ENCODE measurements around the gene GMPS. TPM values are rescaled to one million over a fixed set of nuclear protein-coding genes. Genes with fewer than 3 reads are reported as not detected.
"Not testable (repeated sequence)": the region's sequence is repeated elsewhere in the genome, so short reads cannot be mapped to it uniquely, and the experiment has no call there.

Gene GMPS
- total and polyA plus RNA-seq, 9 of the 15 experiments (the other 6 are each of a cell fraction or from before 2014, with no cell fraction given) = 73.7 to 282 (median 156) TPM

DNA sequence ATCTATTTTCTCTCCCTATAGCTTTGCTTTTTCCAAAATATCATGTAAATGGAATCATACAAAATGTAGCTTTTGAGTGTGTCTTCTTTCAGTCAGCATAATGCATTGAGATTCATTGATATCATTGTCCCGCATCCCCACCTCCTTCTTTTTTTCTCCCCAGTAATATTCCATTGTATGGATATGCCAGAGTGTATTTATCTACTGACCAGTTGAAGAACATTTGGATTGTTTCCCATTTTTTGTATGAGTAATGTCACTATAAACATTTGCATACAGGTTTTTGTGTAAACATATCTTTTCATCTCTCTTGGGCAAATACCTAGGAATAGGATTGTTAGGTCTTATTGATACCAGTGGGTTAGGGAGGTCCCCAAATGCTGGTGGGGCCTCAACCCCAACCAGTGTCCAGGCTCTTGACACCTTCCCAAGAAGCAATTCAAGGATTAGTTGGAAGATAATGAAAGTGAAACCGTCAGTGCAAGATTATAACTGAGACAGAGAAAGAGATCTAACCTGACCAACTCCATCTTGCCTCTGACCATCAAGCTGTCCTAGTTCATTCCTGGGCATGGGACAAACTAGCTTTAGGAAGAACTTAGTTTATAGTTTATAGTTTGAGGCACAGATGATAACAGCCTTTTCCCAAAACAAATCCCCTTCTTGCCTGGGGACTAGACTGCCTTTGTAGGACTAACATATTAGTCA is 8.8 kb upstream of the GMPS start (continued):
- TF ChIP-seq DPF2 (IDR thresholded peaks at IDR 0.05) = no peak

DNA sequence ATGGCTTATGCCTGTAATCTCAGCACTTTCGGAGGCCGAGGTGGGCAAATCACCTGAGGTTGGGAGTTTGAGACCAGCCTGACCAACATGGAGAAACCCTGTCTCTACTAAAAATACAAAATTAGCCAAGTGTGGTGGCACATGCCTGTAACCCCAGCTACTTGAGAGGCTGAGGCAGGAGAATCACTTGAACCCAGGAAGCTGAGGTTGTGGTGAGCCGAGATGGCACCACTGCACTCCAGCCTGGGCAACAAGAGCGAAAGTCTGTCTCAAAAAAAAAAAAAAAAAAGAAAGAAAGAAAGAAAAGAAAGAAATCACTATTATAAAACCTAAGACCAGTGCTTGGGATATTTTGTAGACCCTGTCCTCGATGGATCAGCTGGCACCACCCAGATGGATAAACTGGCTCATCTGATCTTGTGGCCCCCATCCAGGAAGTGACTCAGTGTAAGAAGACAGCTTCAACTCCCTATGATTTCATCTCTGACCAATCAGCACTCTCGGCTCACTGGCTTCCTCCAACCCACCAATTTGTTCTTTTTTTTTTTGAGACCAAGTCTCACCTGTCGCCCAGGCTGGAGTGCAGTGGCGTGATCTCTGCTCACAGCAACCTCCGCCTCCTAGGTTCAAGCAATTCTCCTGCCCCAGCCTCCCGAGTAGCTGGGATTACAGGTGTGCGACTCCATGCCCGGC is 8.0 kb upstream of the GMPS start:
- 26% methylated on average over 11 of the region's 12 CpGs for whole genome bisulfite sequencing (ENCODE audit: insufficient coverage, low coverage, missing lambda C conversion rate)
- H4K20me1 ChIP-seq (replicated peaks; ENCODE audit: control insufficient read depth, insufficient read depth, low read length); H3K4me3 ChIP-seq; CTCF ChIA-PET (ENCODE audit: low intra/inter-chr PET ratio); H3K79me2 ChIP-seq (ENCODE audit: control insufficient read depth, insufficient read depth, low read length); H3K36me3 ChIP-seq (ENCODE audit: control insufficient read depth, insufficient read depth, low read length); BruUV-seq (replicated peaks); H3K27me3 ChIP-seq (ENCODE audit: control insufficient read depth in 2 of 2, insufficient read depth in 2 of 2, low read length in 2 of 2); H3K9me3 ChIP-seq (replicated peaks; ENCODE audit: control insufficient read depth, insufficient read depth, low read depth, low read length); H3K9me1 ChIP-seq (ENCODE audit: control insufficient read depth, insufficient read depth, low read length); TF ChIP-seq MYNN (CRISPR knock-in tag; IDR thresholded peaks at IDR 0.05): not testable (repeated sequence)
- H3K4me1 ChIP-seq (replicated peaks in 1 of 2; ENCODE audit: control insufficient read depth in 2 of 2, insufficient read depth in 2 of 2, low read length in 2 of 2) = peaks cover 8 to 13% of the 10 kb centered on the region in 2 experiments; a peak in 3 of 5 replicates
- DNase-seq (ENCODE audit: extremely low read depth in 1 of 4, low spot score in 3 of 4) (peak in 2 of 4 experiments; percentile 64 to 86), ATAC-seq (peak; percentile 84), FAIRE-seq (peak; percentile 75)
- H3K4me2 ChIP-seq (ENCODE audit: insufficient read depth, low read length) = peak overlapping the region; percentile 41
- peak overlapping the region; percentile 52 to 77; a peak in 3 of 4 replicates for H3K9ac ChIP-seq (ENCODE audit: insufficient read depth in 1 of 2, low read depth in 2 of 2, low read length in 2 of 2)
- H2AFZ ChIP-seq (ENCODE audit: low read depth, low read length) = peak overlapping the region; percentile 65
- intact Hi-C loops (cut with micrococcal nuclease) (loop anchor here (2.0 to 10.0 kb wide), 2 partner anchors 58 to 508 kb away; no protein-coding TSS in a partner anchor), in situ Hi-C loops (cut with MboI) (loop anchor here (25.0 kb wide), 2 partner anchors 500 to 1550 kb away; partner anchors contain the start of gene DHX36)
- H3K27ac ChIP-seq (ENCODE audit: extremely low read depth, low read depth, low read length) = peak overlapping the region; percentile 68; the same call in 2 of the 3 replicates
- POLR2A ChIA-PET = interaction anchor here (0.6 to 1.5 kb wide), 2 partner anchors 9 to 23 kb away, joined by 3 to 9 read pairs; partner anchors contain the start of gene SLC33A1
- peak; percentile 3; the same call in 1 of the 2 replicates for TF ChIP-seq ZNF316 (IDR thresholded peaks at IDR 0.05)
- TF ChIP-seq MYNN (IDR thresholded peaks at IDR 0.05) = peak; percentile 37; the same call in 1 of the 2 replicates
- TF ChIP-seq ASH1L (IDR thresholded peaks at IDR 0.05; ENCODE audit: borderline replicate concordance, low read depth, partially characterized antibody) = peak; percentile 52
- peak; percentile 55 for TF ChIP-seq ELF1 (tag; IDR thresholded peaks at IDR 0.05)
- peak; percentile 87 for TF ChIP-seq SMARCE1 (IDR thresholded peaks at IDR 0.05)
- peak; percentile 32; the same call in 1 of the 2 replicates for TF ChIP-seq NFE2 (IDR thresholded peaks at IDR 0.05; ENCODE audit: low read depth)
- TF ChIP-seq, protein P1, sequence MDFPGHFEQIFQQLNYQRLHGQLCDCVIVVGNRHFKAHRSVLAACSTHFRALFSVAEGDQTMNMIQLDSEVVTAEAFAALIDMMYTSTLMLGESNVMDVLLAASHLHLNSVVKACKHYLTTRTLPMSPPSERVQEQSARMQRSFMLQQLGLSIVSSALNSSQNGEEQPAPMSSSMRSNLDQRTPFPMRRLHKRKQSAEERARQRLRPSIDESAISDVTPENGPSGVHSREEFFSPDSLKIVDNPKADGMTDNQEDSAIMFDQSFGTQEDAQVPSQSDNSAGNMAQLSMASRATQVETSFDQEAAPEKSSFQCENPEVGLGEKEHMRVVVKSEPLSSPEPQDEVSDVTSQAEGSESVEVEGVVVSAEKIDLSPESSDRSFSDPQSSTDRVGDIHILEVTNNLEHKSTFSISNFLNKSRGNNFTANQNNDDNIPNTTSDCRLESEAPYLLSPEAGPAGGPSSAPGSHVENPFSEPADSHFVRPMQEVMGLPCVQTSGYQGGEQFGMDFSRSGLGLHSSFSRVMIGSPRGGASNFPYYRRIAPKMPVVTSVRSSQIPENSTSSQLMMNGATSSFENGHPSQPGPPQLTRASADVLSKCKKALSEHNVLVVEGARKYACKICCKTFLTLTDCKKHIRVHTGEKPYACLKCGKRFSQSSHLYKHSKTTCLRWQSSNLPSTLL (IDR thresholded peaks at IDR 0.05) = 0 out of 2 replicates have a peak, but pooled peaks have one; percentile 51
- peak in 1 of 2 experiments; percentile 34; a peak in 1 of 4 replicates for TF ChIP-seq TRIM24 (IDR thresholded peaks at IDR 0.05)
- TF ChIP-seq DPF2 (IDR thresholded peaks at IDR 0.05) = peak; percentile 92
- peak; percentile 31; the same call in 1 of the 2 replicates for TF ChIP-seq RBFOX2 (IDR thresholded peaks at IDR 0.05; ENCODE audit: low read depth, low read length)
- TF ChIP-seq, protein P2, sequence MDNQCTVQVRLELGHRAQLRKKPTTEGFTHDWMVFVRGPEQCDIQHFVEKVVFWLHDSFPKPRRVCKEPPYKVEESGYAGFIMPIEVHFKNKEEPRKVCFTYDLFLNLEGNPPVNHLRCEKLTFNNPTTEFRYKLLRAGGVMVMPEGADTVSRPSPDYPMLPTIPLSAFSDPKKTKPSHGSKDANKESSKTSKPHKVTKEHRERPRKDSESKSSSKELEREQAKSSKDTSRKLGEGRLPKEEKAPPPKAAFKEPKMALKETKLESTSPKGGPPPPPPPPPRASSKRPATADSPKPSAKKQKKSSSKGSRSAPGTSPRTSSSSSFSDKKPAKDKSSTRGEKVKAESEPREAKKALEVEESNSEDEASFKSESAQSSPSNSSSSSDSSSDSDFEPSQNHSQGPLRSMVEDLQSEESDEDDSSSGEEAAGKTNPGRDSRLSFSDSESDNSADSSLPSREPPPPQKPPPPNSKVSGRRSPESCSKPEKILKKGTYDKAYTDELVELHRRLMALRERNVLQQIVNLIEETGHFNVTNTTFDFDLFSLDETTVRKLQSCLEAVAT (IDR thresholded peaks at IDR 0.05) = 0 out of 4 replicates have a peak, but pooled peaks of 1 of the 2 experiments have one; percentile 18

Measured in K562 (cell line).